Naive B cell (primary cell): ENCODE measurements around the gene CLEC16A. TPM values are rescaled to one million over a fixed set of nuclear protein-coding genes. Genes with fewer than 3 reads are reported as not detected.
A peak's percentile ranks its signal among the peaks of the same experiment; 100 is the strongest.

ENCODE experiments used
- ATAC-seq, 2 donors: fragments of 150-1000 bp; cut with Tn5 transposase; 2 replicates each; pipeline ENCODE4 v1.10.0; 2021; ENCODE audit warnings: low read depth in 2 of 2, mild to moderate bottlenecking in 2 of 2, moderate library complexity in 2 of 2
- DNase-seq: peaks from one replicate; pipeline ENCODE4 v3.0.0; 2022
- H3K27ac Mint-ChIP-seq, 6 donors: one replicate each; pipeline ENCODE4 v1.8.0; 2020 to 2022; ENCODE audit warnings: mild to moderate bottlenecking in 6 of 6, mixed read lengths in 6 of 6, moderate library complexity in 5 of 6, inconsistent platforms in 2 of 6
- H3K27me3 Mint-ChIP-seq, 3 donors: one replicate each; pipeline ENCODE4 v1.8.0; 2021 to 2022; ENCODE audit warnings: mixed read lengths in 3 of 3, mild to moderate bottlenecking in 1 of 3
- H3K36me3 Mint-ChIP-seq, 2 donors: one replicate each; pipeline ENCODE4 v1.8.0; 2020 to 2022; ENCODE audit warnings: mixed read lengths in 2 of 2, inconsistent platforms in 1 of 2, mild to moderate bottlenecking in 1 of 2
- H3K4me1 Mint-ChIP-seq, 3 donors: one replicate each; pipeline ENCODE4 v1.8.0; 2020 to 2022; ENCODE audit warnings: mixed read lengths in 3 of 3, inconsistent platforms in 1 of 3, mild to moderate bottlenecking in 1 of 3, moderate library complexity in 1 of 3
- H3K4me3 Mint-ChIP-seq, 8 donors: one replicate each; pipeline ENCODE4 v1.8.0; 2020 to 2022; ENCODE audit warnings: mild to moderate bottlenecking in 8 of 8, mixed read lengths in 8 of 8, moderate library complexity in 8 of 8, inconsistent platforms in 2 of 8
- H3K9me3 Mint-ChIP-seq, 7 donors: one replicate each; pipeline ENCODE4 v1.8.0; 2020 to 2022; ENCODE audit warnings: mixed read lengths in 7 of 7, mild to moderate bottlenecking in 5 of 7, inconsistent platforms in 2 of 7, moderate library complexity in 1 of 7
- polyA plus RNA-seq, 6 donors: library from polyadenylated mRNA; unstranded; fragments of 300-500 nt; fragmentation: Illumina TruSeq; gene quantifications; one replicate each; pipeline ENCODE4 v1.2.3, GENCODE V29; 2021; ENCODE audit warnings: low read depth in 6 of 6

CLEC16A gene
- 10 to 100 TPM; 11.8 to 34.9 (median 18.7) TPM for polyA plus RNA-seq

GRCh38 chr16:10944249-10945064 lies at the start of gene CLEC16A:
TSS of gene CLEC16A (plus strand) at chr16:10944564. CDS start at chr16:10944718, 154 bp downstream.
- H3K27me3 Mint-ChIP-seq: no peaks in the 10 kb centered on the region
- ATAC-seq (peak; percentile 72), DNase-seq (peak; percentile 98)
- peak within 1 kb of the TSS; percentile 87 to 96 (median 91) for H3K4me3 Mint-ChIP-seq
- peak within 1 kb of the TSS; percentile 87 to 96 (median 92) for H3K27ac Mint-ChIP-seq
- H3K9me3 Mint-ChIP-seq: no peaks in the 10 kb centered on the region
- H3K4me1 Mint-ChIP-seq: peaks cover 62 to 85% (median 73%) of the 10 kb centered on the region in 3 donors
- no peaks in the 10 kb centered on the region for H3K36me3 Mint-ChIP-seq

GRCh38 chr16:10895053-10895946 lies 49.1 kb upstream of the CLEC16A start:
- H3K36me3 Mint-ChIP-seq: peaks cover 58 to 63% of the 10 kb centered on the region in 2 donors
- no peak for DNase-seq
- H3K4me3 Mint-ChIP-seq: peak overlapping the region; percentile 36 to 91 (median 76)
- H3K27me3 Mint-ChIP-seq: no peaks in the 10 kb centered on the region
- ATAC-seq: no peak
- peaks cover 0 to 7% (median 4%) of the 10 kb centered on the region in 7 donors for H3K9me3 Mint-ChIP-seq
- peak overlapping the region; percentile 30 to 96 (median 83) for H3K27ac Mint-ChIP-seq
- H3K4me1 Mint-ChIP-seq: peaks cover 87 to 98% (median 97%) of the 10 kb centered on the region in 3 donors

GRCh38 chr16:10896165-10896564 lies 48.2 kb upstream of the CLEC16A start:
- Mint-ChIP-seq H3K4me3 (peak overlapping the region; percentile 36 to 91 (median 82)), H3K9me3 (peaks cover 0 to 7% (median 4%) of the 10 kb centered on the region in 7 donors), H3K36me3 (peaks cover 55 to 66% of the 10 kb centered on the region in 2 donors), H3K27me3 (no peaks in the 10 kb centered on the region), H3K4me1 (peaks cover 82 to 95% (median 94%) of the 10 kb centered on the region in 3 donors), H3K27ac (peak overlapping the region; percentile 78 to 96 (median 88))
- no peak for ATAC-seq
- no peak for DNase-seq

GRCh38 chr16:10896723-10897122 lies 47.6 kb upstream of the CLEC16A start:
- Mint-ChIP-seq H3K27me3 (no peaks in the 10 kb centered on the region), H3K4me1 (peaks cover 82 to 91% (median 90%) of the 10 kb centered on the region in 3 donors), H3K36me3 (peaks cover 55 to 63% of the 10 kb centered on the region in 2 donors), H3K27ac (peak overlapping the region; percentile 64 to 97 (median 92)), H3K9me3 (peaks cover 0 to 7% (median 3%) of the 10 kb centered on the region in 7 donors), H3K4me3 (peak overlapping the region; percentile 36 to 91 (median 82))
- ATAC-seq (peak; percentile 18 to 36), DNase-seq (peak; percentile 36)

GRCh38 chr16:10897134-10897533 lies 47.2 kb upstream of the CLEC16A start:
- H3K9me3 Mint-ChIP-seq: peaks cover 0 to 4% (median 0%) of the 10 kb centered on the region in 7 donors
- ATAC-seq (peak; percentile 86 to 89), DNase-seq (peak; percentile 66)
- peak overlapping the region; percentile 64 to 97 (median 92) for H3K27ac Mint-ChIP-seq
- H3K4me3 Mint-ChIP-seq: peak overlapping the region; percentile 27 to 91 (median 78)
- peaks cover 79 to 87% (median 86%) of the 10 kb centered on the region in 3 donors for H3K4me1 Mint-ChIP-seq
- no peaks in the 10 kb centered on the region for H3K27me3 Mint-ChIP-seq
- H3K36me3 Mint-ChIP-seq: peaks cover 52 to 59% of the 10 kb centered on the region in 2 donors

- H3K27ac Mint-ChIP-seq: peak overlapping the region in 5 of 6 donors; percentile 69 to 96 (median 86)
- ATAC-seq (no peak), DNase-seq (no peak)
- peaks cover 54 to 68% (median 58%) of the 10 kb centered on the region in 3 donors for H3K4me1 Mint-ChIP-seq
- H3K9me3 Mint-ChIP-seq: no peaks in the 10 kb centered on the region
- peak overlapping the region in 1 of 8 donors; percentile 29 for H3K4me3 Mint-ChIP-seq
- no peaks in the 10 kb centered on the region for H3K27me3 Mint-ChIP-seq
- H3K36me3 Mint-ChIP-seq: peaks cover 32 to 60% of the 10 kb centered on the region in 2 donors
Measured at GRCh38 chr16:10902999-10903398, 41.4 kb upstream of the CLEC16A start.

- Mint-ChIP-seq H3K9me3 (no peaks in the 10 kb centered on the region), H3K4me3 (peak overlapping the region in 1 of 8 donors; percentile 21), H3K4me1 (peaks cover 49 to 65% (median 63%) of the 10 kb centered on the region in 3 donors), H3K36me3 (peaks cover 24 to 51% of the 10 kb centered on the region in 2 donors), H3K27me3 (no peaks in the 10 kb centered on the region), H3K27ac (peak overlapping the region in 2 of 6 donors; percentile 38 to 67)
- ATAC-seq: no peak
- no peak for DNase-seq
Measured at GRCh38 chr16:10906482-10906881, 37.9 kb upstream of the CLEC16A start.

- peaks cover 29 to 54% of the 10 kb centered on the region in 2 donors for H3K36me3 Mint-ChIP-seq
- H3K4me1 Mint-ChIP-seq: peaks cover 51 to 72% (median 70%) of the 10 kb centered on the region in 3 donors
- peak overlapping the region in 2 of 6 donors; percentile 38 to 67 for H3K27ac Mint-ChIP-seq
- no peaks in the 10 kb centered on the region for H3K9me3 Mint-ChIP-seq
- no peak for ATAC-seq
- no peaks in the 10 kb centered on the region for H3K27me3 Mint-ChIP-seq
- peak overlapping the region in 1 of 8 donors; percentile 50 for H3K4me3 Mint-ChIP-seq
- no peak for DNase-seq
Measured at GRCh38 chr16:10906914-10907756, 37.2 kb upstream of the CLEC16A start.

GRCh38 chr16:10907757-10908045 lies 36.7 kb upstream of the CLEC16A start:
- ATAC-seq: no peak
- Mint-ChIP-seq H3K27me3 (no peaks in the 10 kb centered on the region), H3K9me3 (no peaks in the 10 kb centered on the region), H3K4me1 (peaks cover 50 to 73% (median 71%) of the 10 kb centered on the region in 3 donors), H3K27ac (peak overlapping the region in 2 of 6 donors; percentile 42 to 92), H3K36me3 (peaks cover 30 to 49% of the 10 kb centered on the region in 2 donors), H3K4me3 (peak overlapping the region in 1 of 8 donors; percentile 50)
- DNase-seq: no peak

GRCh38 chr16:10911267-10911666 lies 33.1 kb upstream of the CLEC16A start:
- no peaks in the 10 kb centered on the region for H3K27me3 Mint-ChIP-seq
- peaks cover 53 to 78% (median 77%) of the 10 kb centered on the region in 3 donors for H3K4me1 Mint-ChIP-seq
- no peaks in the 10 kb centered on the region for H3K9me3 Mint-ChIP-seq
- no peak for ATAC-seq
- DNase-seq: no peak
- H3K27ac Mint-ChIP-seq: peak overlapping the region; percentile 92 to 99 (median 96)
- H3K4me3 Mint-ChIP-seq: peak overlapping the region in 6 of 8 donors; percentile 61 to 91 (median 76)
- H3K36me3 Mint-ChIP-seq: peaks cover 33 to 40% of the 10 kb centered on the region in 2 donors

- Mint-ChIP-seq H3K4me3 (peak overlapping the region in 7 of 8 donors; percentile 14 to 69 (median 23)), H3K27ac (peak overlapping the region; percentile 8 to 96 (median 85))
- ATAC-seq: no peak
Measured at GRCh38 chr16:10916534-10916933, 27.8 kb upstream of the CLEC16A start.

GRCh38 chr16:10918294-10919002 lies 25.9 kb upstream of the CLEC16A start:
- H3K27me3 Mint-ChIP-seq: no peaks in the 10 kb centered on the region
- H3K9me3 Mint-ChIP-seq: no peaks in the 10 kb centered on the region
- peak; percentile 69 to 75 for ATAC-seq
- DNase-seq: peak; percentile 77
- peaks cover 21 to 29% of the 10 kb centered on the region in 2 donors for H3K36me3 Mint-ChIP-seq
- peak overlapping the region; percentile 82 to 97 (median 90) for H3K27ac Mint-ChIP-seq
- peaks cover 46 to 71% (median 67%) of the 10 kb centered on the region in 3 donors for H3K4me1 Mint-ChIP-seq
- peak overlapping the region in 6 of 8 donors; percentile 42 to 79 (median 54) for H3K4me3 Mint-ChIP-seq

More at GRCh38 chr16:10916534-10916933, 27.8 kb upstream of the CLEC16A start:
- no peaks in the 10 kb centered on the region for H3K27me3 Mint-ChIP-seq
- DNase-seq: no peak
- no peaks in the 10 kb centered on the region for H3K9me3 Mint-ChIP-seq
- peaks cover 28 to 32% of the 10 kb centered on the region in 2 donors for H3K36me3 Mint-ChIP-seq
- H3K4me1 Mint-ChIP-seq: peaks cover 58 to 82% (median 81%) of the 10 kb centered on the region in 3 donors
